GM21526 (cell line): ENCODE data around the gene OPCML.

Source experiments
- ATAC-seq: cut with Tn5 transposase; IDR thresholded peaks from one replicate; pipeline ENCODE4 v1.9.1; 2021; ENCODE audit warnings: moderate library complexity; ENCODE audit not compliant: unreplicated experiment, low FRiP score

Gene OPCML

GRCh38 chr11:133425245-133425644 is 107.1 kb downstream of the OPCML start:
- no peak for ATAC-seq

- no peak for ATAC-seq
Observed at GRCh38 chr11:133418218-133418617, 114.1 kb downstream of the OPCML start.

- ATAC-seq = no peak
Observed at GRCh38 chr11:133414506-133414905, 117.8 kb downstream of the OPCML start.

- no peak for ATAC-seq
Observed at GRCh38 chr11:133413703-133414102, 118.6 kb downstream of the OPCML start.

GRCh38 chr11:133409799-133410198 is 122.5 kb downstream of the OPCML start:
- no peak for ATAC-seq

- no peak for ATAC-seq
Observed at GRCh38 chr11:133408936-133409335, 123.4 kb downstream of the OPCML start.

GRCh38 chr11:133408402-133408801 is 123.9 kb downstream of the OPCML start:
- ATAC-seq = no peak

- ATAC-seq = no peak
Observed at GRCh38 chr11:133406489-133406888, 125.8 kb downstream of the OPCML start.

GRCh38 chr11:133403900-133404299 is 128.4 kb downstream of the OPCML start:
- no peak for ATAC-seq

GRCh38 chr11:133402551-133402950 is 129.8 kb downstream of the OPCML start:
- no peak for ATAC-seq

- ATAC-seq = no peak
Observed at GRCh38 chr11:133399855-133400625, 132.3 kb downstream of the OPCML start.

GRCh38 chr11:133399294-133399693 is 133.0 kb downstream of the OPCML start:
- ATAC-seq = no peak

- ATAC-seq = no peak
Observed at GRCh38 chr11:133390803-133391202, 141.5 kb downstream of the OPCML start.

- ATAC-seq = peak; percentile 76
Observed at GRCh38 chr11:133388975-133389568, 143.2 kb downstream of the OPCML start.

GRCh38 chr11:133388260-133388659 is 144.0 kb downstream of the OPCML start:
- ATAC-seq = no peak

- no peak for ATAC-seq
Observed at GRCh38 chr11:133386852-133387251, 145.4 kb downstream of the OPCML start.

GRCh38 chr11:133386262-133386661 is 146.0 kb downstream of the OPCML start:
- ATAC-seq = no peak

- ATAC-seq = no peak
Observed at GRCh38 chr11:133385781-133386180, 146.5 kb downstream of the OPCML start.

- ATAC-seq = no peak
Observed at GRCh38 chr11:133384731-133385130, 147.6 kb downstream of the OPCML start.

GRCh38 chr11:133383689-133384088 is 148.6 kb downstream of the OPCML start:
- no peak for ATAC-seq

GRCh38 chr11:133383201-133383600 is 149.1 kb downstream of the OPCML start:
- ATAC-seq = no peak

- no peak for ATAC-seq
Observed at GRCh38 chr11:133382131-133382812, 150.0 kb downstream of the OPCML start.
